Neural progenitor cell (in vitro differentiated cells): ENCODE measurements around the gene PDE11A.

Experiments used
- CTCF ChIP-seq: fragments of 200-600 bp; sonication (generic); IDR thresholded peaks from 2 replicates; pipeline ENCODE4 v1.5.1; 2017; ENCODE audit warnings: antibody characterized with exemption, mild to moderate bottlenecking
- EZH2 ChIP-seq: fragments of 200-600 bp; sonication (generic); IDR thresholded peaks from 2 replicates; pipeline ENCODE4 v1.6.1; 2017; ENCODE audit warnings: antibody characterized with exemption, mild to moderate bottlenecking, moderate library complexity
- EZH2phosphoT487 ChIP-seq: fragments of 200-600 bp; sonication (generic); IDR thresholded peaks from 2 replicates; pipeline ENCODE4 v1.6.1; 2017; ENCODE audit warnings: antibody characterized with exemption

- no peak for TF ChIP-seq CTCF
- TF ChIP-seq EZH2phosphoT487 = no peak
- TF ChIP-seq EZH2 = no peak
Measured at GRCh38 chr2:177784745-177785067, 287.9 kb downstream of the PDE11A start.
